ENCODE data around the gene CIRBP.

CIRBP gene

GRCh38 chr19:1260749-1261537 lies 8.2 kb upstream of the CIRBP start:
- Histone ChIP-seq H2AFZ (ENCODE audit: low read depth, low read length) (no peak overlapping the region), H3K79me2 (ENCODE audit: low read length) (peaks cover 5% of the 10 kb centered on the region; the same call in 1 of the 2 replicates), H4K20me1 (ENCODE audit: insufficient read depth, low read length) (no peaks in the 10 kb centered on the region), H3K36me3 (replicated peaks; ENCODE audit: low read depth, low read length) (peaks cover 16% of the 10 kb centered on the region), H3K27me3 (ENCODE audit: low read depth, low read length) (peaks cover 3% of the 10 kb centered on the region; the same call in 1 of the 2 replicates), H3K9me3 (ENCODE audit: insufficient read depth, low read length) (no peaks in the 10 kb centered on the region), H3K27ac (ENCODE audit: low read length) (peak overlapping the region; percentile 89), H3K9ac (ENCODE audit: low read length) (peak overlapping the region; percentile 81), H3K4me2 (ENCODE audit: low read length) (peak overlapping the region; percentile 96), H3K4me3 (ENCODE audit: low read length) (peak overlapping the region; percentile 81), H3K4me1 (ENCODE audit: low read length) (peaks cover 49% of the 10 kb centered on the region)
- no peak for TF ChIP-seq CTCF (IDR thresholded peaks at IDR 0.05; ENCODE audit: low read depth, low read length)

GRCh38 chr19:1261538-1261797 lies 7.7 kb upstream of the CIRBP start:
- no peak overlapping the region for H2AFZ ChIP-seq (ENCODE audit: low read depth, low read length)
- peak overlapping the region; percentile 81 for H3K9ac ChIP-seq (ENCODE audit: low read length)
- peaks cover 4% of the 10 kb centered on the region; the same call in 1 of the 2 replicates for H3K27me3 ChIP-seq (ENCODE audit: low read depth, low read length)
- H3K4me3 ChIP-seq (ENCODE audit: low read length): peak overlapping the region; percentile 81
- peak overlapping the region; percentile 65 for H3K27ac ChIP-seq (ENCODE audit: low read length)
- H3K4me1 ChIP-seq (ENCODE audit: low read length): peaks cover 52% of the 10 kb centered on the region
- no peaks in the 10 kb centered on the region for H3K9me3 ChIP-seq (ENCODE audit: insufficient read depth, low read length)
- peaks cover 5% of the 10 kb centered on the region; the same call in 1 of the 2 replicates for H3K79me2 ChIP-seq (ENCODE audit: low read length)
- peak overlapping the region; percentile 88 for H3K4me2 ChIP-seq (ENCODE audit: low read length)
- peaks cover 14% of the 10 kb centered on the region for H3K36me3 ChIP-seq (replicated peaks; ENCODE audit: low read depth, low read length)
- H4K20me1 ChIP-seq (ENCODE audit: insufficient read depth, low read length): no peaks in the 10 kb centered on the region
- no peak for TF ChIP-seq CTCF (IDR thresholded peaks at IDR 0.05; ENCODE audit: low read depth, low read length)
- TF ChIP-seq EZH2phosphoT487 (IDR thresholded peaks at IDR 0.05; ENCODE audit: low read depth): no peak

- peaks cover 9% of the 10 kb centered on the region for H3K36me3 ChIP-seq (replicated peaks; ENCODE audit: low read depth, low read length)
- H3K9me3 ChIP-seq (ENCODE audit: insufficient read depth, low read length): no peaks in the 10 kb centered on the region
- H4K20me1 ChIP-seq (ENCODE audit: insufficient read depth, low read length): no peaks in the 10 kb centered on the region
- H3K4me3 ChIP-seq (ENCODE audit: low read length): peak overlapping the region; percentile 81
- H3K79me2 ChIP-seq (ENCODE audit: low read length): peaks cover 5% of the 10 kb centered on the region; the same call in 1 of the 2 replicates
- H3K27ac ChIP-seq (ENCODE audit: low read length): peak overlapping the region; percentile 65
- H3K4me2 ChIP-seq (ENCODE audit: low read length): peak overlapping the region; percentile 88
- peaks cover 53% of the 10 kb centered on the region for H3K4me1 ChIP-seq (ENCODE audit: low read length)
- H3K9ac ChIP-seq (ENCODE audit: low read length): peak overlapping the region; percentile 81
- no peak for TF ChIP-seq CTCF (IDR thresholded peaks at IDR 0.05; ENCODE audit: low read depth, low read length)
- no peak for TF ChIP-seq EZH2phosphoT487 (IDR thresholded peaks at IDR 0.05; ENCODE audit: low read depth)
- H2AFZ ChIP-seq (ENCODE audit: low read depth, low read length): no peak overlapping the region
- H3K27me3 ChIP-seq (ENCODE audit: low read depth, low read length): peaks cover 4% of the 10 kb centered on the region; the same call in 1 of the 2 replicates
These were observed 7.1 kb upstream of the CIRBP start for GRCh38 chr19:1261798-1262622.

GRCh38 chr19:1262623-1263123 lies 6.5 kb upstream of the CIRBP start:
- Histone ChIP-seq H3K4me3 (ENCODE audit: low read length) (peak overlapping the region; percentile 81), H3K79me2 (ENCODE audit: low read length) (peaks cover 5% of the 10 kb centered on the region; the same call in 1 of the 2 replicates), H2AFZ (ENCODE audit: low read depth, low read length) (no peak overlapping the region), H3K4me2 (ENCODE audit: low read length) (peak overlapping the region; percentile 88), H3K9ac (ENCODE audit: low read length) (peak overlapping the region; percentile 81), H3K27ac (ENCODE audit: low read length) (no peak overlapping the region), H3K27me3 (ENCODE audit: low read depth, low read length) (peaks cover 11% of the 10 kb centered on the region), H4K20me1 (ENCODE audit: insufficient read depth, low read length) (no peaks in the 10 kb centered on the region), H3K36me3 (replicated peaks; ENCODE audit: low read depth, low read length) (peaks cover 5% of the 10 kb centered on the region), H3K4me1 (ENCODE audit: low read length) (peaks cover 60% of the 10 kb centered on the region), H3K9me3 (ENCODE audit: insufficient read depth, low read length) (no peaks in the 10 kb centered on the region)
- TF ChIP-seq CTCF (IDR thresholded peaks at IDR 0.05; ENCODE audit: low read depth, low read length) (no peak), EZH2phosphoT487 (IDR thresholded peaks at IDR 0.05; ENCODE audit: low read depth) (no peak)
